A549 (cell line): ENCODE data around the gene PARD6B.

Experiments
- FOSB ChIP-seq: fragments of 250-450 bp; sonication (Bioruptor Pico); IDR thresholded peaks from 2 replicates; pipeline ENCODE4 v1.5.0; 2020; ENCODE audit warnings: mild to moderate bottlenecking, moderate library complexity
- HDAC2 ChIP-seq: fragments of 200-600 bp; sonication (generic); IDR thresholded peaks from 2 replicates; pipeline ENCODE4 v1.6.1; 2016
- PBX3 ChIP-seq: IDR thresholded peaks from 2 replicates; pipeline ENCODE4 v1.6.1; 2012
- PHF8 ChIP-seq: fragments of 200-600 bp; sonication (generic); IDR thresholded peaks from 2 replicates; pipeline ENCODE4 v1.6.1; 2016; ENCODE audit warnings: low read depth, mild to moderate bottlenecking, antibody characterized with exemption, moderate library complexity, borderline replicate concordance
- POLR2A ChIP-seq: IDR thresholded peaks from 2 replicates; pipeline ENCODE4 v1.6.1; 2012; ENCODE audit warnings: mild to moderate bottlenecking, low read length
- POLR2AphosphoS2 ChIP-seq: conservative IDR thresholded peaks from 2 replicates; pipeline ENCODE4 v1.6.1; 2012; ENCODE audit warnings: low read length, improper control_type of control experiment, inconsistent platforms
- RAD21 ChIP-seq, 2 experiments: fragments of >200 bp in 1 of 2; sonication (Bioruptor Twin) in 1 of 2; formaldehyde crosslinking in 1 of 2; IDR thresholded peaks in 1 of 2; conservative IDR thresholded peaks in 1 of 2; 2 replicates in 1 of 2; 3 replicates in 1 of 2; pipeline ENCODE4 v1.6.1; 2012 to 2018; ENCODE audit warnings: inconsistent platforms in 1 of 2
- RCOR1 ChIP-seq: fragments of 150-350 bp; IDR thresholded peaks from 2 replicates; pipeline ENCODE4 v1.6.1; 2014; ENCODE audit warnings: antibody characterized with exemption, low read length, low read depth
- ZC3H11A ChIP-seq: fragments of 450-650 bp; IDR thresholded peaks from 2 replicates; pipeline ENCODE4 v1.6.1; 2014; ENCODE audit warnings: antibody characterized with exemption, mild to moderate bottlenecking
- ZFP36 ChIP-seq: fragments of 450-650 bp; IDR thresholded peaks from 2 replicates; pipeline ENCODE4 v1.6.1; 2014; ENCODE audit warnings: borderline replicate concordance; ENCODE audit not compliant: partially characterized antibody
- TF ChIP-seq, protein P1 (sequence below): fragments of >200 bp; sonication (Bioruptor Twin); formaldehyde crosslinking; IDR thresholded peaks from 3 replicates; pipeline ENCODE4 v1.5.1; 2016

GRCh38 chr20:50721881-50722281 lies 9.5 kb upstream of the PARD6B start:
- TF ChIP-seq PBX3 (no peak), POLR2AphosphoS2 (no peak), ZFP36 (no peak), POLR2A (no peak), RCOR1 (no peak), FOSB (CRISPR knock-in tag) (no peak), ZC3H11A (no peak), RAD21 (conservative IDR thresholded peaks at IDR 0.05 in 1 of 2, IDR thresholded peaks at IDR 0.05 in 1 of 2) (no peak), PHF8 (no peak), HDAC2 (no peak)
- TF ChIP-seq, protein P1, sequence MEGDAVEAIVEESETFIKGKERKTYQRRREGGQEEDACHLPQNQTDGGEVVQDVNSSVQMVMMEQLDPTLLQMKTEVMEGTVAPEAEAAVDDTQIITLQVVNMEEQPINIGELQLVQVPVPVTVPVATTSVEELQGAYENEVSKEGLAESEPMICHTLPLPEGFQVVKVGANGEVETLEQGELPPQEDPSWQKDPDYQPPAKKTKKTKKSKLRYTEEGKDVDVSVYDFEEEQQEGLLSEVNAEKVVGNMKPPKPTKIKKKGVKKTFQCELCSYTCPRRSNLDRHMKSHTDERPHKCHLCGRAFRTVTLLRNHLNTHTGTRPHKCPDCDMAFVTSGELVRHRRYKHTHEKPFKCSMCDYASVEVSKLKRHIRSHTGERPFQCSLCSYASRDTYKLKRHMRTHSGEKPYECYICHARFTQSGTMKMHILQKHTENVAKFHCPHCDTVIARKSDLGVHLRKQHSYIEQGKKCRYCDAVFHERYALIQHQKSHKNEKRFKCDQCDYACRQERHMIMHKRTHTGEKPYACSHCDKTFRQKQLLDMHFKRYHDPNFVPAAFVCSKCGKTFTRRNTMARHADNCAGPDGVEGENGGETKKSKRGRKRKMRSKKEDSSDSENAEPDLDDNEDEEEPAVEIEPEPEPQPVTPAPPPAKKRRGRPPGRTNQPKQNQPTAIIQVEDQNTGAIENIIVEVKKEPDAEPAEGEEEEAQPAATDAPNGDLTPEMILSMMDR = no peak
